ENCODE measurements around the gene RTN3. TPM values are rescaled to one million over a fixed set of nuclear protein-coding genes. Genes with fewer than 3 reads are reported as not detected.

Gene RTN3
- total and polyA plus RNA-seq, 12 donors = 31.1 to 72.0 (median 50.6) TPM

DNA sequence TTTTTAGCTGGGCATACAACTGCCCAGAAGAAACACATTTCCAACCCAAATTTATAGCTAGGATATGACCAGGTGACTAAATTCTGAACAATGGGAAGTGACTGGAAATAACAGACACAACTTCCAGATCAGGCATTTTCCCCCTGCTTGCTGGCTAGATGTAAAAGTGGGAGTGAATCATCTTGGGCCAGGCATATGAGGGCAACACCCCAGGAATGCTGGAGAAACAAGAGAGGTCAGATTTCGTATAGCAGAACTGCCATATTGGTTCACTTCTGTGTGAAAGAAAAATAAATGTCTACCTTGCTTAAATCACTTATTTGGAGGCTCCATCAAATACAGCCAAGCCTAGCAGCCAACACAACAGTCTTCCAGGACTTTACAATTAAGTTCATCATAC, 17.5 kb upstream of the RTN3 start:
- H3K27me3 ChIP-seq = no peaks in the 10 kb centered on the region
- no peaks in the 10 kb centered on the region for H3K9me3 ChIP-seq
- ATAC-seq (no peak), DNase-seq (no peak)
- no peak overlapping the region for H3K4me3 ChIP-seq
- H3K4me1 ChIP-seq = peaks cover 0 to 64% (median 39%) of the 10 kb centered on the region in 9 donors
- intact Hi-C loops (cut with DNase I) = loop anchor here in 1 of 10 donors (10.0 kb wide), 1 partner anchor 71 kb away; no protein-coding TSS in a partner anchor
- no peak overlapping the region for H3K27ac ChIP-seq
- WGBS, 2 donors = 0% methylated on average over 1 of the region's 1 CpG
- TF ChIP-seq, protein P1, sequence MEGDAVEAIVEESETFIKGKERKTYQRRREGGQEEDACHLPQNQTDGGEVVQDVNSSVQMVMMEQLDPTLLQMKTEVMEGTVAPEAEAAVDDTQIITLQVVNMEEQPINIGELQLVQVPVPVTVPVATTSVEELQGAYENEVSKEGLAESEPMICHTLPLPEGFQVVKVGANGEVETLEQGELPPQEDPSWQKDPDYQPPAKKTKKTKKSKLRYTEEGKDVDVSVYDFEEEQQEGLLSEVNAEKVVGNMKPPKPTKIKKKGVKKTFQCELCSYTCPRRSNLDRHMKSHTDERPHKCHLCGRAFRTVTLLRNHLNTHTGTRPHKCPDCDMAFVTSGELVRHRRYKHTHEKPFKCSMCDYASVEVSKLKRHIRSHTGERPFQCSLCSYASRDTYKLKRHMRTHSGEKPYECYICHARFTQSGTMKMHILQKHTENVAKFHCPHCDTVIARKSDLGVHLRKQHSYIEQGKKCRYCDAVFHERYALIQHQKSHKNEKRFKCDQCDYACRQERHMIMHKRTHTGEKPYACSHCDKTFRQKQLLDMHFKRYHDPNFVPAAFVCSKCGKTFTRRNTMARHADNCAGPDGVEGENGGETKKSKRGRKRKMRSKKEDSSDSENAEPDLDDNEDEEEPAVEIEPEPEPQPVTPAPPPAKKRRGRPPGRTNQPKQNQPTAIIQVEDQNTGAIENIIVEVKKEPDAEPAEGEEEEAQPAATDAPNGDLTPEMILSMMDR (IDR thresholded peaks at IDR 0.05) = no peak
- H3K36me3 ChIP-seq = peaks cover 0 to 9% (median 0%) of the 10 kb centered on the region in 9 donors

DNA sequence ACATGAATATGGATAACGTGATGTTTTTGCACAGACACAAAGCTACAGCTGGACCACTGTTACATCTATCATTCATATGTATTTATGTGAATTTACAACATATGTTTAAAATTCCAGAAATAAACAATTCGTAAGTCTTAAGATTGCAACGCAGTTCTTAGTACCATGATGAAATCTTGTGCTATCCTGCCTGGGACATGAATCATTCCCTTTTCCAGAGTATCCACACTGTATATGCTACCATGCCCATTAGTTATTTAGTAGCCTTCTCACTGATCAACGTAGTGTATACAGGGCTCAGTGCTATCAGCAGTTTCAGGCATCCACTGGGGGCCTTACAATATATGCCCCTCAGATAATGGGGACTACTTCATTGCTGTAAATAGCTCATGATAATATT, 14.4 kb upstream of the RTN3 start:
- intact Hi-C loops (cut with DNase I) = loop anchor here in 1 of 10 donors (10.0 kb wide), 1 partner anchor 68 kb away; no protein-coding TSS in a partner anchor
- H3K36me3 ChIP-seq = peaks cover 0 to 12% (median 0%) of the 10 kb centered on the region in 9 donors
- no peak for ATAC-seq
- H3K27ac ChIP-seq = no peak overlapping the region
- peaks cover 0 to 76% (median 57%) of the 10 kb centered on the region in 9 donors for H3K4me1 ChIP-seq
- DNase-seq = no peak
- TF ChIP-seq, protein P1 (IDR thresholded peaks at IDR 0.05) = no peak
- no peaks in the 10 kb centered on the region for H3K27me3 ChIP-seq
- 80 to 82% methylated on average over 4 of the region's 4 CpGs for WGBS, 2 donors
- H3K4me3 ChIP-seq = no peak overlapping the region
- no peaks in the 10 kb centered on the region for H3K9me3 ChIP-seq

DNA sequence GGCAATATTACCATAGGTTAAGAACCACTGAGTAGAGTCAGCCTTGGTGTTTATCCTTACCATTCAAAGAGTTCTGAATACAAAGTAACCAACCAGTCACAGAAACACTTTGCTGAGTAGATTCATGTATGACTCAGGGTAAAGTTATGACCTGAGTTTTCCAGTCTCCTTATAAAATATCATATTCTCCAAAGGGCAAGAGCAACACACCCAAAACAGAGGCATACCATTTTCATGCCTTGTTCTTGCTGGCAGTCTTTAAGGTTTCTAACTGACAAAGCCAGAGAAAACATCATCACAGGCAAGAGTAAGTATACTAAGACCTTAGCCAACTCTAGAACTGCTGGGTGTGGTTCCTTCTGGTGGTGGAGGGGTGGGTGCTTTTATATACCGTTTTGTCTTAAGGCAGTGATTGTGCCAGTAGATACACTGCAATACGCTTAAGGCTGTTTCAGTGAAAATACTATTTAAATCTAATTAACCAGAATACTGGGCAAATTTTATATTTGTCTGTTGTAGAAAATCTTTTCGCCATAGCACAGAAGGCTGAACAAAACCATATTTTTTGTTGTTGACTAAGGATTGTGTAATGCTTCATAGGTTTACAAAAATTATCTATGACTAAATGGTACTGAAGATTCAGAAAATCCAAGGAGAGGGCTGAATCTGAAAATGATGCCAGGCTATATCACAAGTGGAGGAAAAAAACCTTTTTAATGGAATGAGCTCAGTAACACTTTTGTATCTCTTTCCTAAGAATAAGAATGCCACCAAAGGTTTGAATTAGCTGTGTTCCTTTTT, 13.1 kb upstream of the RTN3 start:
- peak overlapping the region in 1 of 10 donors; percentile 6 for H3K27ac ChIP-seq
- 71 to 75% methylated on average over 3 of the region's 3 CpGs for WGBS, 2 donors
- H3K4me1 ChIP-seq = peaks cover 0 to 72% (median 55%) of the 10 kb centered on the region in 9 donors

DNA sequence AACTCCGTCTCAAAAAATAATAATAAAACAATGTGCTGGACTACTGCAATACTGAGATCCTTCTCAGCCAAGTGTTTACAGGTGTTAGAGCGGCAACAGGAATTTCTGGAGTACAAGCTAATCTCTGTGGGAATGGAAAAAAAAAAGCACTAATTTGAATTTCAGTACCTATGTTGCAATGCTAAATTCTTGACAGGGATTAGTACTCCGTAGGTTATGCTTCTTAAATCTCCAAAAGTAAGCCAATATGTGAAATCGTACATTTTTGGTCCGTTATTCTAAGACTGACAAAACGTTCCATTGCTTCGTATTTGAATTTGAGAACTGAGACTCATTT, 11.2 kb upstream of the RTN3 start:
- Histone ChIP-seq H3K4me1 (peaks cover 0 to 65% (median 43%) of the 10 kb centered on the region in 9 donors), H3K27me3 (no peaks in the 10 kb centered on the region), H3K4me3 (peak overlapping the region in 8 of 10 donors; percentile 72 to 99 (median 96)), H3K27ac (peak overlapping the region in 9 of 10 donors; percentile 97 to 100 (median 99)), H3K9me3 (no peaks in the 10 kb centered on the region), H3K36me3 (peaks cover 0 to 12% (median 0%) of the 10 kb centered on the region in 9 donors)
- ATAC-seq (no peak), DNase-seq (no peak)
- 49 to 67% methylated on average over 7 of the region's 7 CpGs for WGBS, 2 donors
- TF ChIP-seq, protein P1 (IDR thresholded peaks at IDR 0.05) = no peak
- intact Hi-C loops (cut with DNase I) = loop anchor here in 3 of 10 donors (2.0 to 5.0 kb wide), 2 partner anchors 67 to 69 kb away; no protein-coding TSS in a partner anchor

More for the DNA sequence above, 13.1 kb upstream of the RTN3 start:
- Histone ChIP-seq H3K4me3 (no peak overlapping the region), H3K9me3 (no peaks in the 10 kb centered on the region), H3K27me3 (no peaks in the 10 kb centered on the region), H3K36me3 (peaks cover 0 to 12% (median 0%) of the 10 kb centered on the region in 9 donors)
- ATAC-seq (no peak), DNase-seq (no peak)
- TF ChIP-seq, protein P1 (IDR thresholded peaks at IDR 0.05) = no peak
- intact Hi-C loops (cut with DNase I) = loop anchor here in 1 of 10 donors (10.0 kb wide), 1 partner anchor 67 kb away; no protein-coding TSS in a partner anchor

Measured in heart right ventricle (tissue), 16 donors.